K562 (cell line): ENCODE measurements around the gene GLYAT. TPM values are rescaled to one million over a fixed set of nuclear protein-coding genes. Genes with fewer than 3 reads are reported as not detected.

Experiments used
- BRCA1 ChIP-seq, 2 experiments: fragments of 450-650 bp in 1 of 2; sonication (generic) in 1 of 2; formaldehyde crosslinking in 1 of 2; IDR thresholded peaks; 2 replicates each; pipeline versions ENCODE4 v1.5.0 to v1.6.1; 2017 to 2020; ENCODE audit warnings: mild to moderate bottlenecking in 1 of 2, missing genetic modification reagents in 1 of 2
- ELF4 ChIP-seq: fragments of 450-650 bp; formaldehyde crosslinking; IDR thresholded peaks from 2 replicates; pipeline ENCODE4 v1.4.0; 2022; ENCODE audit warnings: missing genetic modification characterization
- ERF ChIP-seq: fragments of 450-650 bp; formaldehyde crosslinking; IDR thresholded peaks from 2 replicates; pipeline ENCODE4 v1.4.0; 2020; ENCODE audit warnings: mild to moderate bottlenecking, mixed read lengths
- FUS ChIP-seq: fragments of 200-400 bp; formaldehyde crosslinking; optimal IDR thresholded peaks from 2 replicates; pipeline ENCODE3; 2017; ENCODE audit warnings: low read depth, low read length
- HDAC6 ChIP-seq: IDR thresholded peaks from 2 replicates; pipeline ENCODE4 v1.6.1; 2012; ENCODE audit warnings: low read depth, mild to moderate bottlenecking, control low read depth, inconsistent platforms, low read length, moderate library complexity
- ILF3 ChIP-seq: fragments of 450-650 bp; IDR thresholded peaks from 2 replicates; pipeline ENCODE4 v1.6.1; 2018; ENCODE audit warnings: antibody characterized with exemption, mild to moderate bottlenecking, moderate library complexity, borderline replicate concordance
- JUND ChIP-seq, 2 experiments: IDR thresholded peaks; 2 replicates in 1 of 2; 3 replicates in 1 of 2; pipeline ENCODE4 v1.6.1; 2011; ENCODE audit warnings: borderline replicate concordance in 2 of 2, low read depth in 2 of 2, low read length in 2 of 2, improper control_type of control experiment in 1 of 2, missing biosample characterization in 1 of 2, missing genetic modification characterization in 1 of 2, missing genetic modification reagents in 1 of 2
- MEF2D ChIP-seq: conservative IDR thresholded peaks from 2 replicates; pipeline ENCODE4 v1.6.1; 2016; ENCODE audit warnings: low read depth, missing genetic modification characterization, missing compliant biosample characterization
- MEIS2 ChIP-seq: fragments of 450-650 bp; IDR thresholded peaks from 2 replicates; pipeline ENCODE4 v1.6.1; 2014; ENCODE audit warnings: mild to moderate bottlenecking; ENCODE audit not compliant: partially characterized antibody
- NUFIP1 ChIP-seq: fragments of 450-650 bp; IDR thresholded peaks from 2 replicates; pipeline ENCODE4 v1.6.1; 2018; ENCODE audit not compliant: partially characterized antibody
- POLR3G ChIP-seq: IDR thresholded peaks from 2 replicates; pipeline ENCODE4 v1.6.1; 2011; ENCODE audit not compliant: insufficient read length, insufficient replicate concordance; ENCODE audit errors: extremely low read depth
- RBFOX2 ChIP-seq: fragments of 200-400 bp; formaldehyde crosslinking; IDR thresholded peaks from 2 replicates; pipeline ENCODE4 v1.6.1; 2017; ENCODE audit warnings: low read depth, mild to moderate bottlenecking, low read length, moderate library complexity
- SMARCA5 ChIP-seq: fragments of 450-650 bp; IDR thresholded peaks from 2 replicates; pipeline ENCODE4 v1.6.1; 2016
- TAF7 ChIP-seq: fragments of 450-650 bp; IDR thresholded peaks from 2 replicates; pipeline ENCODE4 v1.6.1; 2016; ENCODE audit warnings: missing genetic modification characterization, missing compliant biosample characterization
- ZNF316 ChIP-seq: fragments of 450-650 bp; IDR thresholded peaks from 2 replicates; pipeline ENCODE4 v1.6.1; 2016
- polyA plus RNA-seq, 8 experiments: library from polyadenylated mRNA; depleted of rRNA in 4 of 8; stranded (reverse) in 5 of 8; unstranded in 3 of 8; fragments of >200 nt; fragmentation: Nextera tagmentation in 2 of 8; fragmentation: Illumina TruSeq in 1 of 8; extraction: Ambion mirVana in 2 of 8; extraction: Trizol in 1 of 8; gene quantifications; 2 replicates each; pipeline versions ENCODE4 v1.2.1 to v1.2.3, GENCODE V29; 2011 to 2014; ENCODE audit warnings: inconsistent platforms in 1 of 8, missing spikeins in 1 of 8
- total RNA-seq, 7 experiments: library from RNA; depleted of rRNA in 6 of 7; stranded (reverse); fragments of >200 nt in 6 of 7; fragmentation: Illumina TruSeq in 2 of 7; extraction: Trizol in 2 of 7; gene quantifications; 2 replicates each; pipeline versions ENCODE4 v1.2.1 to v1.2.3, GENCODE V29; 2011 to 2021; ENCODE audit warnings: low replicate concordance in 1 of 7
- TF ChIP-seq, protein P1 (sequence below): fragments of 200-600 bp; sonication (generic); IDR thresholded peaks from one replicate; pipeline ENCODE4 v1.6.1; 2012; ENCODE audit warnings: mild to moderate bottlenecking, low read depth, low read length, inconsistent platforms

The GLYAT gene
- total and polyA plus RNA-seq, 9 of the 15 experiments (the other 6 are each of a cell fraction or from before 2014, with no cell fraction given): not detected

DNA sequence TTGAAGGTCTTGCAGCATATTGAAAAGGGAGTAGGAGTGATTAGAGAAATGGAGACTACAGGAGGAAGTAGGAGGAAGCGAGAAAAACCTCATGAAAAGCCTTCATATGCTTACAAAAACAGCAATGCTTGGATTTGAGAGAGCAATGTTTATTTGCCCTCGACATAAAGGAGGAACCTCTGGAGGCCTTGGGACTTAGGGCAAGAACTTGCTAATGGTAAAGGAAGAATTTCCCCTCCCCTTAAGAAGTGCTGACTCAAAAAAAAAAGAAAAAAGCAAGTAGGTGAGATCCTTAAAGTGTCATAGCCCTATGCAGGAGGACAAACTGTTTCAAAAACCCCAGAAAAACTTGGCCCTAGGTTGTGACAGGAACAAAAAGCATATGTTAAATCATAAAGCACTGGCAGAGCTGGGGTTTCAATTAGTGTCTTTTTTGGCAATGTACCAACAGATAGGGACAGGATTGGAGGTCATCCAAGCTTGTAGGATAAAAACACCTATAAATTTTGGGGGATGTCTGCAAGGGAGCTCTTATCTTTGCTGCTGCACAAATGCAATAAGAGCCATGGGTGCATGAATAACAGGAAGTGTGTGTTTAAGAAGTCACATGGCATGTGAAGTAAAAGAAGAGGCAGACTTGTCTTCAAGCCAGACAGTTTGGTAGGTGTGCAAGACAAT is 4.9 kb downstream of the GLYAT start (continued):
- TF ChIP-seq BRCA1 (IDR thresholded peaks at IDR 0.05) (no peak), BRCA1 (CRISPR knock-in tag; IDR thresholded peaks at IDR 0.05) (no peak), POLR3G (no peak), ILF3 (no peak), MEF2D (0 out of 2 replicates have a peak, but pooled peaks have one; percentile 44), MEIS2 (peak; percentile 94), NUFIP1 (no peak), TAF7 (tag) (no peak), FUS (no peak), ZNF316 (peak; percentile 94), ELF4 (CRISPR knock-in tag) (no peak), JUND (IDR thresholded peaks at IDR 0.05; ENCODE audit: borderline replicate concordance, low read depth, low read length) (peak; percentile 59; the same call in 1 of the 2 replicates), JUND (tag; IDR thresholded peaks at IDR 0.05; ENCODE audit: borderline replicate concordance, low read depth, low read length) (peak; percentile 23; the same call in 1 of the 3 replicates), HDAC6 (no peak), RBFOX2 (no peak), ERF (CRISPR knock-in tag) (no peak), SMARCA5 (no peak)
- TF ChIP-seq, protein P1, sequence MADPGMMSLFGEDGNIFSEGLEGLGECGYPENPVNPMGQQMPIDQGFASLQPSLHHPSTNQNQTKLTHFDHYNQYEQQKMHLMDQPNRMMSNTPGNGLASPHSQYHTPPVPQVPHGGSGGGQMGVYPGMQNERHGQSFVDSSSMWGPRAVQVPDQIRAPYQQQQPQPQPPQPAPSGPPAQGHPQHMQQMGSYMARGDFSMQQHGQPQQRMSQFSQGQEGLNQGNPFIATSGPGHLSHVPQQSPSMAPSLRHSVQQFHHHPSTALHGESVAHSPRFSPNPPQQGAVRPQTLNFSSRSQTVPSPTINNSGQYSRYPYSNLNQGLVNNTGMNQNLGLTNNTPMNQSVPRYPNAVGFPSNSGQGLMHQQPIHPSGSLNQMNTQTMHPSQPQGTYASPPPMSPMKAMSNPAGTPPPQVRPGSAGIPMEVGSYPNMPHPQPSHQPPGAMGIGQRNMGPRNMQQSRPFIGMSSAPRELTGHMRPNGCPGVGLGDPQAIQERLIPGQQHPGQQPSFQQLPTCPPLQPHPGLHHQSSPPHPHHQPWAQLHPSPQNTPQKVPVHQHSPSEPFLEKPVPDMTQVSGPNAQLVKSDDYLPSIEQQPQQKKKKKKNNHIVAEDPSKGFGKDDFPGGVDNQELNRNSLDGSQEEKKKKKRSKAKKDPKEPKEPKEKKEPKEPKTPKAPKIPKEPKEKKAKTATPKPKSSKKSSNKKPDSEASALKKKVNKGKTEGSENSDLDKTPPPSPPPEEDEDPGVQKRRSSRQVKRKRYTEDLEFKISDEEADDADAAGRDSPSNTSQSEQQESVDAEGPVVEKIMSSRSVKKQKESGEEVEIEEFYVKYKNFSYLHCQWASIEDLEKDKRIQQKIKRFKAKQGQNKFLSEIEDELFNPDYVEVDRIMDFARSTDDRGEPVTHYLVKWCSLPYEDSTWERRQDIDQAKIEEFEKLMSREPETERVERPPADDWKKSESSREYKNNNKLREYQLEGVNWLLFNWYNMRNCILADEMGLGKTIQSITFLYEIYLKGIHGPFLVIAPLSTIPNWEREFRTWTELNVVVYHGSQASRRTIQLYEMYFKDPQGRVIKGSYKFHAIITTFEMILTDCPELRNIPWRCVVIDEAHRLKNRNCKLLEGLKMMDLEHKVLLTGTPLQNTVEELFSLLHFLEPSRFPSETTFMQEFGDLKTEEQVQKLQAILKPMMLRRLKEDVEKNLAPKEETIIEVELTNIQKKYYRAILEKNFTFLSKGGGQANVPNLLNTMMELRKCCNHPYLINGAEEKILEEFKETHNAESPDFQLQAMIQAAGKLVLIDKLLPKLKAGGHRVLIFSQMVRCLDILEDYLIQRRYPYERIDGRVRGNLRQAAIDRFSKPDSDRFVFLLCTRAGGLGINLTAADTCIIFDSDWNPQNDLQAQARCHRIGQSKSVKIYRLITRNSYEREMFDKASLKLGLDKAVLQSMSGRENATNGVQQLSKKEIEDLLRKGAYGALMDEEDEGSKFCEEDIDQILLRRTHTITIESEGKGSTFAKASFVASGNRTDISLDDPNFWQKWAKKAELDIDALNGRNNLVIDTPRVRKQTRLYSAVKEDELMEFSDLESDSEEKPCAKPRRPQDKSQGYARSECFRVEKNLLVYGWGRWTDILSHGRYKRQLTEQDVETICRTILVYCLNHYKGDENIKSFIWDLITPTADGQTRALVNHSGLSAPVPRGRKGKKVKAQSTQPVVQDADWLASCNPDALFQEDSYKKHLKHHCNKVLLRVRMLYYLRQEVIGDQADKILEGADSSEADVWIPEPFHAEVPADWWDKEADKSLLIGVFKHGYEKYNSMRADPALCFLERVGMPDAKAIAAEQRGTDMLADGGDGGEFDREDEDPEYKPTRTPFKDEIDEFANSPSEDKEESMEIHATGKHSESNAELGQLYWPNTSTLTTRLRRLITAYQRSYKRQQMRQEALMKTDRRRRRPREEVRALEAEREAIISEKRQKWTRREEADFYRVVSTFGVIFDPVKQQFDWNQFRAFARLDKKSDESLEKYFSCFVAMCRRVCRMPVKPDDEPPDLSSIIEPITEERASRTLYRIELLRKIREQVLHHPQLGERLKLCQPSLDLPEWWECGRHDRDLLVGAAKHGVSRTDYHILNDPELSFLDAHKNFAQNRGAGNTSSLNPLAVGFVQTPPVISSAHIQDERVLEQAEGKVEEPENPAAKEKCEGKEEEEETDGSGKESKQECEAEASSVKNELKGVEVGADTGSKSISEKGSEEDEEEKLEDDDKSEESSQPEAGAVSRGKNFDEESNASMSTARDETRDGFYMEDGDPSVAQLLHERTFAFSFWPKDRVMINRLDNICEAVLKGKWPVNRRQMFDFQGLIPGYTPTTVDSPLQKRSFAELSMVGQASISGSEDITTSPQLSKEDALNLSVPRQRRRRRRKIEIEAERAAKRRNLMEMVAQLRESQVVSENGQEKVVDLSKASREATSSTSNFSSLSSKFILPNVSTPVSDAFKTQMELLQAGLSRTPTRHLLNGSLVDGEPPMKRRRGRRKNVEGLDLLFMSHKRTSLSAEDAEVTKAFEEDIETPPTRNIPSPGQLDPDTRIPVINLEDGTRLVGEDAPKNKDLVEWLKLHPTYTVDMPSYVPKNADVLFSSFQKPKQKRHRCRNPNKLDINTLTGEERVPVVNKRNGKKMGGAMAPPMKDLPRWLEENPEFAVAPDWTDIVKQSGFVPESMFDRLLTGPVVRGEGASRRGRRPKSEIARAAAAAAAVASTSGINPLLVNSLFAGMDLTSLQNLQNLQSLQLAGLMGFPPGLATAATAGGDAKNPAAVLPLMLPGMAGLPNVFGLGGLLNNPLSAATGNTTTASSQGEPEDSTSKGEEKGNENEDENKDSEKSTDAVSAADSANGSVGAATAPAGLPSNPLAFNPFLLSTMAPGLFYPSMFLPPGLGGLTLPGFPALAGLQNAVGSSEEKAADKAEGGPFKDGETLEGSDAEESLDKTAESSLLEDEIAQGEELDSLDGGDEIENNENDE: no peak
